ENCODE measurements around the gene GPR63.

The GPR63 gene

DNA sequence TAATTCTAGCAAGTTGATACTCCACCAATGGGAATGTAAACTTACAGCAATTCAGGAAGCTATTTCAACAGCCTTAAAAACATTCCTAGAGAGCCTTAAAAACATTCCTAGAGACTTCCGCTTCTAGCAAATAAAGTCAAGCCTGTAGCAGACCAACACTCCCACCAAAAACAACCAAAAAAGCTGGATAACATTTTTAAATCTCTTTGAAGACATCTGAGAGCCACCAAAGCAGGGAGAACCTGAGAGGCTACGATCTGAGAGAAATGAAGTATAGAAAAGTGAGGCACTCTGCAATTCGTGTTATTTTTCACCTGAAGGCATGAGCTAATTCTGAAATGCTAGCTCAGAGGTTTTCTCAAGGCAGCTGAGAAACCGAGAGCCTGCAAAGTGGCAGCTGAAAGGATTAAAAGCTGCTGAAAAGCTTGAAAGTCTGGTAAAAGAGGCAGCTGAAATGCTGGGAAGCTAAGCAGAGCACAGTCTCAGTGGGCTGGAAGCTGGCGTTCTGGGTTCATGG lies 20.9 kb downstream of the GPR63 start:
- FAIRE-seq, result no peak

DNA sequence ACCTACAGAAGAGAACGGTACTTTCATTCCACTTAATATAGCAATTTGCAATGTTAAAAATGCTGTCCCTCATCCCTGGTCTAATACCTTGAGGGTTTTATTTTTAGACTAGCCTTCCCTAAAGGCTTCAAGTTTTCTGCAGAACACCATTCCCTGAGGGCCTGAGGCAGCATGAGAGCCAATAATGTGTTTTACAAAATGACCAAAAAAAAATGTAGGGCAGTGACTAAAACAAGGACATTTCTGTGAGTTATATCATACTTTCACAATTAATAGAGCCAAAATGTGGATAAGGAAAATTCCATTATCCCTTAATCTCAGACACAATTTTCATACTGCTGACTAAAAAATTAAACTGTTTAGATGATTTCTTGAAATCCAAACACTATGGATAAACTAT lies 22.7 kb downstream of the GPR63 start:
- no peak for FAIRE-seq

DNA sequence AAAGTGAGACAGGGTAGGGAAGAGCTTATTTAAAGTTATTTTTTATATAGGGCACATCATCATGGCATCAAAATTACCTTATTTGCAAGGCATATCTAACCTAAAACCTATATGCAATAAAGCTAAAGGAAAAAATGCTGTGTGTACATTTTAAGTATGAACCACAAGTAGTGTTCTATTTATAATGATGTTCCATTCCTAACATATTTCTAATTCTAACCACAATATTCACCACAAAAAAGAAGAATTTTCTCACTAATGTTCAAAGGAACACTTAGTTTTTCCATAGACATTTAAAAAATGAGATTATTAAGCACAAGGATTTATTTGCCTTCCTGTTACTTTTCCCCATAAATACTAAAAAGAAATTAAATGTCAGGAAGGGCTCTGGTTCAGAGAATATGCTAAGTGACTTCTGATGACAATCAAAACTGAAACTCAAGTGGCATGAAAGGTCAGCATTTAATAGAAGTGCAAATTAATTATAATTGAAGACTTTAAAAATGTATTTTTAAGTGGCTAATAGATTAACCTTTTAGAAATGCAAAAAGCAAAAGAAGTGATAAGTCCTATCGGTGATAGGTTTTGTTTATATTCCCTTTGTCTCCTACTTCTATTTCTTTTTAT lies 25.1 kb downstream of the GPR63 start:
- no peak for FAIRE-seq

DNA sequence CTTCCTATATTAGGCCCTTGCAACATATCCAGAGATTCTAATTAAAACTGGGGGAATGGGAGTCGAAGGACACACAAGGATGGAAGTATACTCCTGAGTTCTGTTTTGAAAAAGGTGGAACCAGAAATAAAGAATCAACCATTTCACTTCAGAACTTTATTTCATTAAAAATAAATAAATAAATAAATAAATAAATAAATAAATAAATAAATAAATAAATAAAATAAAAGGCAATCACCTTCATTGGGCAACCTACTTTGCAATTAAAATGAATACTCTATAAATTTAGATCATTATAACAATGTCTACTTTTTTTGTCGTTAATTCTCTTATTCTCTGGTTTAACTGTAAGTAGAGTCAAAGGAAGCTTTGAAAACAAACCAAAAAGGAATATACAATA lies 25.6 kb downstream of the GPR63 start:
- no peak for FAIRE-seq

- FAIRE-seq, result no peak
Observed at GRCh38 chr6:96811136-96811535, 26.1 kb downstream of the GPR63 start.

DNA sequence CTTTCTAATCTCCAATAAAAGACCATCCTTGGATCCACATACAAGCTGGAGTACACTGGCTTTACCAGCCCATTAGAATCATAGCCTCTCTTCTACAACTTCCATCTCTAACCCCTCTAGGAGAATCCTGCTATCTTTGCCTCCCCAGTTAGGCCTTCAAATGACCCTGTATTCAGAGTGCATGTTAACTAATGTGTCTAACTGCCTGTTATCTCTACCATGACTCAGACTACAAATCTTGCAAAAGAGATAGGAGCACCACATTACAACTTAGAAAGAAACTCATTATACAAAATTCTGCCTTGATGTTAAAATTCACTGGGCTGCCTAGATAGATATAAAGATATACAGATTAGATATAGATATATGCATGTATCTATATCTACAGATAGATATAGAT lies 28.2 kb downstream of the GPR63 start:
- no peak for FAIRE-seq

- FAIRE-seq, result no peak
Observed at GRCh38 chr6:96803106-96803481, 34.2 kb downstream of the GPR63 start.

- no peak for FAIRE-seq
Observed at GRCh38 chr6:96795481-96795880, 41.8 kb downstream of the GPR63 start.

DNA sequence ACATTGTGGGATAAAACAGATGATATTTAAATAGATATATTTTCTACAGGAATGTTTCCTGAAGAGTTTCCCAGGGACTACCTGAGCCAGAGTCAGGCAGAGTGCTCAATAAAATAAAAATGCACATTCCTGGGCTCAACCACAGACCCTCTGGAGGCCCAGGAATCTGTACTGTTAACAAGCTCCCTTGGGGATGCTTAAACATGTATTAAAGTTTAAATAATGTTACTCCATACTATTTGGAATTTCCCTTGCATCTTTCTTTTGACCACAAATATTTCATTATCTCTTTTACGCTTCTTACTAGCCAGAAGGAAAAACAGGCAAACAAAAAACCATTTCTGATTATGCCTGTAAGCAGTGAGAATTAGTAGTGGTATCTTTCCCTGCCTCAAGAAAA lies 42.3 kb downstream of the GPR63 start:
- no peak for FAIRE-seq

DNA sequence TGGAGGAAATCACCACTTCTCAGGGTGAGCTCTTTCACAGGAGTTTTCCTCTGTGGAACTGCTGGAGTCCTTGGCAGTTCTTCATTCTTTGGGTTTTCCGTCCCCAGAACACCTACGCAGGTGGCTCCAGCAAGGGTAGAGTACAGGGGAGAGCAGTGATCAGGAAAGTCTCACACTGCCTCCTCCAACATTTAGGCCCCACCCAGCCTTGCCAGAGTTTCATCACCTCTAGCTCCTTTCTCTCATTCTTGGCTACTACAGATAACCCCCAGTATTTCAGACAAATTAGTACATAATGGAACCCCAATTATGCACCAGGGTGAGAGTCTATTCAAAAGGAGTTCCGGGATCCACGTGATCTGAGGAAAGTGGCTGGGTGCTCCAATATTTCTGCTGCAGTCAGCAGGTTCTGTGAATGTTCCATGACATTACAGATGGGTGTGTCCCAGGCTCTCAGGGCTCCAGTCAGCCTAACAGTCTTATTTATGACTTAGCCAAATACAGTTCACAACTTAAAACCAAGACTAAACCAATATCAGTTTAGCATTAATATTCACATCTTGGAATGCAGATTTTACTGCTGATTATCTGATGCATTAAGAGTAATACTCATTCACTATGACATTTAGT lies 44.6 kb downstream of the GPR63 start:
- FAIRE-seq, result no peak

DNA sequence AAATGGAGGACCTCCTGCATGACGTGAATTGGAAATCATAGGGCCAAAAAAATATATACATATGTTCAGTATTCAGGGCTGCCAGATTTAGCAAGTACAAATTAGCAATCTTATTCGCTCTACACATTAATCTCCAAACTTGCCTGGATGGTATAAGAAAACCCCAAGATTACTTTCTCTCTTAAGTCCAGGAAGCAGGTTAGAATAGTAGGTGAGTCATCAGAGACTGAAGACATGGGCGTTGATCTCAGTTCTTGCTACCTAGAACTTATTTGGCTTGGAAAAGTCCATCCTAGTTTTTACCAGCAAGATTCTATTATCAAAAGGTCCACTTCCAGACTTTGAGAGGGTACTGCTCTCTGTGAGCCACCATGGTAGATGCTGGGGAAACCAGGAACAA lies 47.4 kb downstream of the GPR63 start:
- no peak for FAIRE-seq

GRCh38 chr6:96787846-96788580 lies 49.3 kb downstream of the GPR63 start:
- no peak for FAIRE-seq

GRCh38 chr6:96786336-96786735 lies 50.9 kb downstream of the GPR63 start:
- FAIRE-seq, result no peak

DNA sequence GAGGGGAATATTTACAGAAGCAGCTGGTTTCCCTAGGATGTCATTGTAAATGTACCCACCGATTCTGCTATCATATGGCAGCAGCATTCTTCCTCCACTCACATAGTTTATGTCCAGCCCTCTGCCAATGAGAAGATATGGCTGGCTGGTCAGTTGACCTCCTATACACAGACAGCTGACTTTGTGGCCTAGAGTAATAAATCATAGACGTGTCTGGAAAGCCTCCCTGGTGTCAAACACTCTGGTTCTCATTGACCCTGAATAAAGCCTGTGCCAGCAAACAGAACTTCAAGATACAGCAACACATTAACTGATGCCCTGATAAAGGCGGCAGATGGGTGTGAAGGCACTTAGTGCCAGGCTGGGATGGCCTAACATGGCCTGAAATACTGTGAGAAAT lies 52.6 kb downstream of the GPR63 start:
- no peak for FAIRE-seq

DNA sequence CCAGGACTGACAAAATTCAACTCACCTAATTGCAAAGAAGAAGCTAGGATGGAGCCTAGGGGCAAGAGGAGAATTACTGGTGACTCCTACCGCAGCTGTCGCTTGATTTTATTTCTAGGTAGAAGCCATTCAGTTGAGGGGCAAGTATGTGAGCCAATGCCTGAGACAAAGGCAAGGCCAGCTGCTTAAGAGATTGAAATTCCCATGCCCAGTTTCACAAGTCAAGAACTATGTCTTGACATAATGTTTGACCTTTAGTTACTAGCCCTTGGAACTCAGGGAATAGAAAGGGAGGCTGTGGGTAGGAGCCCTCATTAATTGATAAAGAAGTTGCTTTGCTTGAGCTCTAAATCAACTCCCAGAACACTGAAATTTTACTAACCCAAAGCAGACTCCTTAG lies 54.0 kb downstream of the GPR63 start:
- FAIRE-seq, result no peak

- FAIRE-seq, result no peak
Observed at GRCh38 chr6:96781557-96781956, 55.7 kb downstream of the GPR63 start.

GRCh38 chr6:96777113-96777512 lies 60.2 kb downstream of the GPR63 start:
- no peak for FAIRE-seq

DNA sequence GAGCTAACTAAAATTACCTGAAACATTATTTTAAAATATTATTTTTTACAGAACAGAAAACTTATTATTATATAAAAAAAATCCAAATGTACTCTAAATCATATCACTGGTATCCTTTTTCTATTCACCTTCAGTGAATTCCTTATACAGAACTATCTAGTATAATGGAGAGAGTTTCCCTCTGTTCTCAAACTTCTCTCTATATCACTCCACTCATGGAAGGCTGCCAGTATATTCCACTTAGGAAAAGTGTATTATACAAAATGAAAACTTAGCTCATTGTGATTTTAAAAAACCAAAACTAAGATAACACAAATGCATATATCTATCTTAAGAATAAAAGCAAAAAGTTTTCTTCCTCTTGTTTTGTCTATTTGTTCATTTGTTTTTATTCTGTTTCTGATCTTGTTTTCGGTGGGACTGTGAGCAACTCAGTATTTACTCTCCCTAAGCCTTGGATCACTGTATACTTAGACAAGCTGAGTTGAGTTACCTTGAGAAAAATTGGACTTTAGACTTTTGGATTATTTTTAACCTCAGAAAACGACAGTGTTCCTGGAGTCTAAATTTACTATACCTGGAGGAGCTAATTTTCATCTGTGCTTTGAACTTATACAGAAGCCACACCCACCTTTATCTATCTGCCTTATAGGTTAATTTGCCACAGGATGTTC lies 61.4 kb downstream of the GPR63 start:
- FAIRE-seq, result no peak

- no peak for FAIRE-seq
Observed at GRCh38 chr6:96766769-96767168, 70.5 kb downstream of the GPR63 start.

DNA sequence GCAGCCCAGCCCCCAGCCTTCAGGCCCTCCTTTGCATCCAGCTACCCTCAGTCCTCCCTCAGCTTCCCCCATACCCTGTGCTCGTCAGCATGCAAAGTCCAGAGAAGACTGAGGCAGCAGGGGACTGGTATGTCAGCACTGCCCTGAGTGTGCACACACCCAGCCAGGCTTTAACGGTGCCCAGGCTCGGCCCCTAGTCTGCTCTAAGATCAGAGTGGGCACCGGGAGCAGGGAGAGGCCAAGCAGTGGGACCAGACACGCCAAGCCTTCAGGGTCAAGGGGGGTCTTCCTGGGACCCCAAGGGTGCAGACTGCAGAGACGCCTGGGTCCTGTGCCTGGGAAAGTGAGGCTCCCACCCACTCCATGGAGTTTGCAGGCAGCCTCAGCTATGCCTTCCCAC lies 74.7 kb downstream of the GPR63 start:
- no peak for FAIRE-seq

DNA sequence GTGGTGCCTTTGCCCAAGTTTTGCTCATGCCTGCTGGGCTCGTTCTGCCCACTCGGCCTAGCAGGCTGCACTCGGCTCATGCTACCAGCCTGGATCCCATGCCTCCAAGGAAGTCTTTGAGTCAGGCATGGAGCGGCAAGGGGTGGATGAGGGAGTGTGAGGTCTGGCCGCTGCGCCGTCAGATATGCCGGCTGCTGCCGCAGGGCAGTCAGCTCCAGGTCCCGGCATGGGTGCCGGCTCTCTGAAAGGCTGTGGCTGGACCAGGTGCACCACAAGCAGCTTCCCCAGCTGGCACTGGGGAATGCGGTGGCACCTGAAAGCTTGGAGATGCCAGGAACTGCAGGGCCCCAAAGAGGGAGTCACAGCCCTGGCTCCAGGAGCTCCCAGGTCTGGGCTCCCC lies 75.5 kb downstream of the GPR63 start:
- no peak for FAIRE-seq

DNA sequence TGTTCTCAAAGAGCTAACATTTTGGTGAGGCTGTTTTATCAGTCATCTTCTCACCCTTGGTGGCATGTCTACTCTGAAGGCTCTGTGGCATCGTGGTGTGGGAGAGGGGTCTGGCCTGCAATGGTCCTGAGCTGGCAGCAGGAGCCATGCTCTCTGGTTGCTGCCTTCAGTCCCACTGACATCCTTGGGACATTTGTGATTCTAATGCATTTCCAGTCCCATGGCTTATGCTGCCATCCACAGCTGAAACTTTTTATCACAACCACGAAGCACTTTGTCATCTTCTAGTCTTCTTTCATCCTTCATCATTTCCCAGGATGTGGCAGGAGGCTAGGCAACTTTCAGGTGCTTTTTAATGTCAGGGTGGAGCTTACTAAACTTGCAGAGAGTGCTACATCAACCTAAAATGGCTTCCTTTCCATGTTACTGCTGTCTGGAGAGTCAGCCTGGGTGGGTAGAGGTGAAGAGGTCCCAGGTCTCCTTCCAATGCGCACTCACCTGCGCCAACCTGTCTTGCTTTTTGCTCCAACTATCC lies 77.1 kb downstream of the GPR63 start:
- FAIRE-seq, result no peak

GRCh38 chr6:96755096-96755495 lies 82.2 kb downstream of the GPR63 start:
- no peak for FAIRE-seq

Measured in G401.6 (cell line).